IMR-90 (cell line): ENCODE measurements around the gene CCNE1. TPM values are rescaled to one million over a fixed set of nuclear protein-coding genes. Genes with fewer than 3 reads are reported as not detected.

Experiments
- ATAC-seq: fragments of 200-7000 bp; cut with Tn5 transposase; 2 replicates; pipeline ENCODE4 v1.9.1; 2020; ENCODE audit warnings: low read depth, mild to moderate bottlenecking, moderate library complexity
- BruUV-seq: library from RNA; stranded (reverse); fragments of 400-500 nt; replicated peaks from 2 replicates; lab custom pipeline; 2021; lab: Mats Ljungman, UMichigan
- CTCF ChIA-PET: fragments of 300-600 bp; formaldehyde crosslinking; extraction: SDS; loops from one replicate; lab custom pipeline; 2021; ENCODE audit warnings: antibody characterized with exemption; lab: Yijun Ruan, JAX
- POLR2A ChIA-PET: fragments of 300-600 bp; sonication (Branson Sonifier 250); formaldehyde crosslinking; loops from one replicate; lab custom pipeline; 2022; ENCODE audit warnings: antibody characterized with exemption; ENCODE audit not compliant: unreplicated experiment; lab: Charles Lee
- DNase-seq: peaks from one replicate; pipeline ENCODE4 v3.0.0; 2013
- H2AFZ ChIP-seq: replicated peaks from 2 replicates; pipeline ENCODE3; 2013; ENCODE audit warnings: low read length, mild to moderate bottlenecking; ENCODE audit not compliant: poor library complexity
- H2AK5ac ChIP-seq: 2 replicates; pipeline ENCODE4 v1.6.1; 2013; ENCODE audit warnings: low read depth, low read length, inconsistent platforms
- H2AK9ac ChIP-seq: replicated peaks from 2 replicates; pipeline ENCODE3; 2013; ENCODE audit warnings: mild to moderate bottlenecking, low read depth, low read length, moderate library complexity; ENCODE audit not compliant: poor library complexity
- H2BK120ac ChIP-seq: 2 replicates; pipeline ENCODE4 v1.6.1; 2013; ENCODE audit warnings: low read depth, low read length, inconsistent platforms
- H2BK15ac ChIP-seq: 3 replicates; pipeline ENCODE4 v1.6.1; 2013; ENCODE audit warnings: low read depth, low read length, inconsistent platforms
- H2BK20ac ChIP-seq: 2 replicates; pipeline ENCODE4 v1.6.1; 2013; ENCODE audit warnings: low read depth, mild to moderate bottlenecking, inconsistent platforms, low read length, moderate library complexity
- H2BK5ac ChIP-seq: 2 replicates; pipeline ENCODE4 v1.6.1; 2013; ENCODE audit warnings: mild to moderate bottlenecking, low read depth, low read length, inconsistent platforms; ENCODE audit not compliant: poor library complexity, severe bottlenecking
- H3K14ac ChIP-seq: replicated peaks from 2 replicates; pipeline ENCODE4 v1.6.1; 2013; ENCODE audit warnings: low read depth, low read length, inconsistent platforms
- H3K18ac ChIP-seq: 2 replicates; pipeline ENCODE4 v1.6.1; 2013; ENCODE audit warnings: low read depth, low read length, control low read depth
- H3K23ac ChIP-seq: 2 replicates; pipeline ENCODE4 v1.6.1; 2013; ENCODE audit warnings: low read depth, low read length, inconsistent platforms
- H3K27ac ChIP-seq: 2 replicates; pipeline ENCODE4 v1.5.1; 2013; ENCODE audit warnings: mild to moderate bottlenecking, control low read depth, low read length; ENCODE audit not compliant: insufficient read depth
- H3K27me3 ChIP-seq: 2 replicates; pipeline ENCODE4 v1.6.1; 2013; ENCODE audit warnings: low read length; ENCODE audit not compliant: control insufficient read depth, insufficient read depth
- H3K36me3 ChIP-seq: 2 replicates; pipeline ENCODE4 v1.6.1; 2013; ENCODE audit warnings: low read length, mixed read lengths; ENCODE audit not compliant: control insufficient read depth, insufficient read depth
- H3K4ac ChIP-seq: 2 replicates; pipeline ENCODE4 v1.6.1; 2013; ENCODE audit warnings: low read depth, low read length, inconsistent platforms
- H3K4me1 ChIP-seq: 2 replicates; pipeline ENCODE4 v1.6.1; 2013; ENCODE audit warnings: low read length, mixed read lengths; ENCODE audit not compliant: control insufficient read depth, insufficient read depth
- H3K4me2 ChIP-seq: 2 replicates; pipeline ENCODE4 v1.6.1; 2013; ENCODE audit warnings: low read depth, mild to moderate bottlenecking, control low read depth, low read length, moderate library complexity
- H3K4me3 ChIP-seq: 2 replicates; pipeline ENCODE4 v1.5.1; 2013; ENCODE audit warnings: low read depth, mild to moderate bottlenecking, control low read depth, low read length, moderate library complexity; ENCODE audit not compliant: insufficient read depth
- H3K56ac ChIP-seq: 2 replicates; pipeline ENCODE4 v1.6.1; 2013; ENCODE audit warnings: low read length, inconsistent platforms; ENCODE audit not compliant: insufficient read depth; ENCODE audit errors: extremely low read depth
- H3K79me1 ChIP-seq, 2 experiments: 2 replicates each; pipeline ENCODE4 v1.6.1; 2013; ENCODE audit warnings: low read length in 2 of 2, inconsistent platforms in 1 of 2, low read depth in 1 of 2
- H3K9ac ChIP-seq: 2 replicates; pipeline ENCODE4 v1.6.1; 2013; ENCODE audit warnings: low read depth, low read length, control low read depth
- H3K9me1 ChIP-seq: 2 replicates; pipeline ENCODE4 v1.6.1; 2013; ENCODE audit warnings: low read length, inconsistent platforms; ENCODE audit not compliant: insufficient read depth
- H3K9me3 ChIP-seq: 2 replicates; pipeline ENCODE4 v1.6.1; 2013; ENCODE audit warnings: low read length; ENCODE audit not compliant: control insufficient read depth, insufficient read depth
- H4K20me1 ChIP-seq: 2 replicates; pipeline ENCODE4 v1.6.1; 2013; ENCODE audit warnings: low read length, inconsistent platforms; ENCODE audit not compliant: insufficient read depth
- H4K5ac ChIP-seq: 2 replicates; pipeline ENCODE4 v1.6.1; 2013; ENCODE audit warnings: mild to moderate bottlenecking, low read depth, low read length, control low read depth
- H4K8ac ChIP-seq, 2 experiments: 2 replicates each; pipeline ENCODE4 v1.6.1; 2013; ENCODE audit warnings: low read depth in 2 of 2, low read length in 2 of 2, control low read depth in 1 of 2, inconsistent platforms in 1 of 2
- H4K91ac ChIP-seq: 2 replicates; pipeline ENCODE4 v1.6.1; 2013; ENCODE audit warnings: low read depth, low read length, inconsistent platforms; ENCODE audit not compliant: insufficient read depth
- BHLHE40 ChIP-seq: fragments of 150-350 bp; IDR thresholded peaks from 2 replicates; pipeline ENCODE4 v1.6.1; 2016; ENCODE audit warnings: mild to moderate bottlenecking, low read depth, low read length
- CEBPB ChIP-seq: IDR thresholded peaks from 2 replicates; pipeline ENCODE4 v1.6.1; 2012; ENCODE audit warnings: low read depth, low read length, improper control_type of control experiment
- CHD1 ChIP-seq: IDR thresholded peaks from 2 replicates; pipeline ENCODE4 v1.6.1; 2012; ENCODE audit warnings: low read depth, low read length, improper control_type of control experiment
- FOS ChIP-seq: fragments of 150-350 bp; IDR thresholded peaks from 2 replicates; pipeline ENCODE4 v1.6.1; 2016; ENCODE audit warnings: low read depth, low read length
- MAZ ChIP-seq: IDR thresholded peaks from 2 replicates; pipeline ENCODE4 v1.6.1; 2012; ENCODE audit warnings: low read depth, mild to moderate bottlenecking, low read length, improper control_type of control experiment, moderate library complexity, borderline replicate concordance
- MXI1 ChIP-seq: IDR thresholded peaks from 2 replicates; pipeline ENCODE4 v1.6.1; 2012; ENCODE audit warnings: low read depth, mild to moderate bottlenecking, low read length, moderate library complexity, borderline replicate concordance
- NFE2L2 ChIP-seq: fragments of 150-350 bp; IDR thresholded peaks from 2 replicates; pipeline ENCODE4 v1.6.1; 2016; ENCODE audit warnings: low read depth, mild to moderate bottlenecking, low read length
- POLR2A ChIP-seq: IDR thresholded peaks from 2 replicates; pipeline ENCODE4 v1.6.1; 2012; ENCODE audit warnings: mild to moderate bottlenecking, low read depth, low read length
- SMC3 ChIP-seq: fragments of 150-350 bp; IDR thresholded peaks from 2 replicates; pipeline ENCODE4 v1.6.1; 2016; ENCODE audit warnings: low read depth, mild to moderate bottlenecking, antibody characterized with exemption, low read length, moderate library complexity
- WGBS, 2 experiments: methylation state at CpG; one replicate each; pipeline versions ENCODE4 v1.1.5 to v1.1.7; 2013; ENCODE audit warnings: missing lambda C conversion rate in 2 of 2; ENCODE audit not compliant: insufficient read length in 1 of 2; ENCODE audit errors: extremely low coverage in 2 of 2; 5-methylcytosine and 5-hydroxymethylcytosine counted together
- dilution Hi-C: fragments of 300-500 bp; cut with HindIII; formaldehyde crosslinking; loops from one replicate; pipeline ENCODE4 v1.14.3; 2018; ENCODE audit warnings: low sequenced_read_pairs; ENCODE audit not compliant: unreplicated experiment
- in situ Hi-C: fragments of 300-500 bp; cut with MboI; formaldehyde crosslinking; loops from 3 replicates; pipeline ENCODE4 v1.14.3; 2019; ENCODE audit warnings: low sequenced_read_pairs, inconsistent platforms, mixed read lengths
- intact Hi-C: fragments of 100-400 bp; cut with micrococcal nuclease; formaldehyde crosslinking; loops from 2 replicates; pipeline ENCODE4 v1.10.0; 2022
- polyA plus RNA-seq, 3 experiments: library from polyadenylated mRNA; depleted of rRNA; stranded (reverse); fragments of >200 nt; gene quantifications; 2 replicates each; pipeline ENCODE4 v1.2.3, GENCODE V29; 2012; ENCODE audit warnings: low replicate concordance in 1 of 3
- total RNA-seq: library from RNA; depleted of rRNA; stranded (reverse); fragments of >200 nt; gene quantifications from 2 replicates; pipeline ENCODE4 v1.2.3, GENCODE V29; 2012
- TF ChIP-seq, protein P1 (sequence below): conservative IDR thresholded peaks from 2 replicates; pipeline ENCODE4 v1.5.1; 2012; ENCODE audit warnings: mild to moderate bottlenecking, low read depth, low read length, improper control_type of control experiment
- TF ChIP-seq, protein P2 (sequence below): fragments of 150-350 bp; IDR thresholded peaks from 2 replicates; pipeline ENCODE4 v1.6.1; 2016; ENCODE audit warnings: low read depth, mild to moderate bottlenecking, low read length, moderate library complexity, borderline replicate concordance

The CCNE1 gene
- total and polyA plus RNA-seq, 2 of the 4 experiments (the other 2 are of a cell fraction) = 6.8 to 7.0 TPM

DNA sequence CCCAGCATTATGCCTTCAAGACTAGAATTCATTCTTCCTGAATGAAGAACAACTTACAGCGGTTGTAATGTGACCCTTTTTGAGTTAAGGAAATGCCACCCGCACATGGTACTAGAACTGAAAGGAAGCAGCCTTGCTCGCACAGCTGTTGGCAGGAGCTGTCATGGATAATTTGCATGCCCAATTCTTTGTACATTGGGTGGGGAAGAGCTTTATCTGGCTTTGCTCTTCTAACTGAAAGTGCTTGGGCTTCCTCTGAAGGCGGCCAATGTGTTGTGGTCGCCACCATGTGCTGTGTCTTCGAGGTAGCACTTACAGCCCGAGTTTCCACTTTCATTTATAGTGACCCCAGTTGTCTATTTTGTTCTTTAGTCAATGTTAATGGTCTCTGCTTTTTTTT is 3.4 kb downstream of the CCNE1 start:
- no peaks in the 10 kb centered on the region for H3K79me1 ChIP-seq
- H3K4me2 ChIP-seq = no peak overlapping the region
- H2BK15ac ChIP-seq = no peak overlapping the region
- no peak overlapping the region for H3K18ac ChIP-seq
- H3K14ac ChIP-seq = no peak overlapping the region
- H3K27ac ChIP-seq = no peak overlapping the region
- ChIA-PET CTCF (no interaction called here), POLR2A (no interaction called here)
- H3K36me3 ChIP-seq = peaks cover 4% of the 10 kb centered on the region; the same call in 1 of the 2 replicates
- no peak overlapping the region for H3K4ac ChIP-seq
- H2AFZ ChIP-seq = no peak overlapping the region
- no peaks in the 10 kb centered on the region for H3K9me3 ChIP-seq
- H4K20me1 ChIP-seq = no peaks in the 10 kb centered on the region
- no peak overlapping the region for H3K9ac ChIP-seq
- H3K4me1 ChIP-seq = no peaks in the 10 kb centered on the region
- H3K23ac ChIP-seq = no peak overlapping the region
- H3K27me3 ChIP-seq = no peaks in the 10 kb centered on the region
- no peak overlapping the region for H4K5ac ChIP-seq
- DNase-seq = no peak
- no peak for ATAC-seq
- no peak overlapping the region for H3K56ac ChIP-seq
- H2AK5ac ChIP-seq = no peak overlapping the region
- WGBS, 2 experiments = 93% methylated on average over 2 of the region's 7 CpGs; no CpG with 5 or more reads in 1 of the 2 experiments
- in situ Hi-C loops (no loop called here), intact Hi-C loops (no loop called here), dilution Hi-C loops (no loop called here)
- no peak overlapping the region for H2BK5ac ChIP-seq
- no peak overlapping the region for H2BK120ac ChIP-seq
- BruUV-seq = no TSS peak
- H2BK20ac ChIP-seq = no peak overlapping the region
- no peak overlapping the region for H3K4me3 ChIP-seq
- TF ChIP-seq, protein P1, sequence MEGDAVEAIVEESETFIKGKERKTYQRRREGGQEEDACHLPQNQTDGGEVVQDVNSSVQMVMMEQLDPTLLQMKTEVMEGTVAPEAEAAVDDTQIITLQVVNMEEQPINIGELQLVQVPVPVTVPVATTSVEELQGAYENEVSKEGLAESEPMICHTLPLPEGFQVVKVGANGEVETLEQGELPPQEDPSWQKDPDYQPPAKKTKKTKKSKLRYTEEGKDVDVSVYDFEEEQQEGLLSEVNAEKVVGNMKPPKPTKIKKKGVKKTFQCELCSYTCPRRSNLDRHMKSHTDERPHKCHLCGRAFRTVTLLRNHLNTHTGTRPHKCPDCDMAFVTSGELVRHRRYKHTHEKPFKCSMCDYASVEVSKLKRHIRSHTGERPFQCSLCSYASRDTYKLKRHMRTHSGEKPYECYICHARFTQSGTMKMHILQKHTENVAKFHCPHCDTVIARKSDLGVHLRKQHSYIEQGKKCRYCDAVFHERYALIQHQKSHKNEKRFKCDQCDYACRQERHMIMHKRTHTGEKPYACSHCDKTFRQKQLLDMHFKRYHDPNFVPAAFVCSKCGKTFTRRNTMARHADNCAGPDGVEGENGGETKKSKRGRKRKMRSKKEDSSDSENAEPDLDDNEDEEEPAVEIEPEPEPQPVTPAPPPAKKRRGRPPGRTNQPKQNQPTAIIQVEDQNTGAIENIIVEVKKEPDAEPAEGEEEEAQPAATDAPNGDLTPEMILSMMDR = no peak
- TF ChIP-seq MAZ (no peak), POLR2A (no peak), BHLHE40 (no peak), CEBPB (no peak), CHD1 (no peak), FOS (no peak), NFE2L2 (no peak), MXI1 (no peak), SMC3 (no peak)
- TF ChIP-seq, protein P2, sequence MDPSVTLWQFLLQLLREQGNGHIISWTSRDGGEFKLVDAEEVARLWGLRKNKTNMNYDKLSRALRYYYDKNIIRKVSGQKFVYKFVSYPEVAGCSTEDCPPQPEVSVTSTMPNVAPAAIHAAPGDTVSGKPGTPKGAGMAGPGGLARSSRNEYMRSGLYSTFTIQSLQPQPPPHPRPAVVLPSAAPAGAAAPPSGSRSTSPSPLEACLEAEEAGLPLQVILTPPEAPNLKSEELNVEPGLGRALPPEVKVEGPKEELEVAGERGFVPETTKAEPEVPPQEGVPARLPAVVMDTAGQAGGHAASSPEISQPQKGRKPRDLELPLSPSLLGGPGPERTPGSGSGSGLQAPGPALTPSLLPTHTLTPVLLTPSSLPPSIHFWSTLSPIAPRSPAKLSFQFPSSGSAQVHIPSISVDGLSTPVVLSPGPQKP = no peak
- H4K91ac ChIP-seq = no peak overlapping the region
- no peak overlapping the region for H2AK9ac ChIP-seq
- no peak overlapping the region for H4K8ac ChIP-seq
- H3K9me1 ChIP-seq = no peaks in the 10 kb centered on the region; the same call in 1 of the 2 replicates
